H9 (cell line): Measurements from ENCODE around the gene EGFR. TPM values are rescaled to one million over a fixed set of nuclear protein-coding genes. Genes with fewer than 3 reads are reported as not detected.

ENCODE experiments used
- DNase-seq: peaks from one replicate; pipeline ENCODE4 v3.0.0-alpha.2; 2017
- H2AFZ ChIP-seq: one replicate; pipeline ENCODE4 v1.6.1; 2013; ENCODE audit warnings: mild to moderate bottlenecking, low read length, control low read depth, moderate library complexity
- H2AK5ac ChIP-seq: 2 replicates; pipeline ENCODE4 v1.6.1; 2013; ENCODE audit warnings: low read length, control low read depth, mixed read lengths; ENCODE audit not compliant: insufficient read length
- H2BK120ac ChIP-seq: one replicate; pipeline ENCODE4 v1.6.1; 2013; ENCODE audit warnings: low read depth, mild to moderate bottlenecking, low read length, control low read depth, inconsistent platforms; ENCODE audit not compliant: poor library complexity, severe bottlenecking
- H2BK12ac ChIP-seq: 2 replicates; pipeline ENCODE4 v1.6.1; 2013; ENCODE audit warnings: low read length, control low read depth, mixed read lengths, low read depth; ENCODE audit not compliant: insufficient read length
- H2BK15ac ChIP-seq: 2 replicates; pipeline ENCODE4 v1.6.1; 2013; ENCODE audit warnings: low read depth, low read length, control low read depth
- H2BK20ac ChIP-seq: one replicate; pipeline ENCODE4 v1.6.1; 2013; ENCODE audit warnings: low read depth, mild to moderate bottlenecking, low read length, control low read depth, inconsistent platforms; ENCODE audit not compliant: poor library complexity, severe bottlenecking
- H2BK5ac ChIP-seq: 2 replicates; pipeline ENCODE4 v1.6.1; 2013; ENCODE audit warnings: low read length, control low read depth, mixed read lengths; ENCODE audit not compliant: insufficient read length
- H3K14ac ChIP-seq: 2 replicates; pipeline ENCODE4 v1.6.1; 2013; ENCODE audit warnings: low read length, control low read depth; ENCODE audit not compliant: insufficient read depth
- H3K18ac ChIP-seq: 2 replicates; pipeline ENCODE4 v1.6.1; 2013; ENCODE audit warnings: low read depth, mild to moderate bottlenecking, mixed read lengths, low read length, control low read depth; ENCODE audit not compliant: insufficient read length
- H3K23ac ChIP-seq: 2 replicates; pipeline ENCODE4 v1.6.1; 2013; ENCODE audit warnings: low read length, control low read depth, mixed read lengths, low read depth; ENCODE audit not compliant: insufficient read length
- H3K23me2 ChIP-seq: 2 replicates; pipeline ENCODE4 v1.6.1; 2013; ENCODE audit warnings: low read depth, mild to moderate bottlenecking, mixed read lengths, low read length, control low read depth; ENCODE audit not compliant: insufficient read length, poor library complexity, severe bottlenecking
- H3K27ac ChIP-seq: 2 replicates; pipeline ENCODE4 v1.5.1; 2013; ENCODE audit warnings: low read length, control low read depth, mixed read lengths, low read depth; ENCODE audit not compliant: insufficient read length
- H3K27me3 ChIP-seq: 2 replicates; pipeline ENCODE4 v1.6.1; 2013; ENCODE audit warnings: low read length, control low read depth, inconsistent platforms; ENCODE audit not compliant: insufficient read depth
- H3K4ac ChIP-seq: 2 replicates; pipeline ENCODE4 v1.6.1; 2013; ENCODE audit warnings: low read depth, mild to moderate bottlenecking, control low read depth, inconsistent platforms, low read length, moderate library complexity
- H3K4me1 ChIP-seq: 2 replicates; pipeline ENCODE4 v1.6.1; 2013; ENCODE audit warnings: low read length, control low read depth, inconsistent platforms; ENCODE audit not compliant: insufficient read depth
- H3K4me2 ChIP-seq: 2 replicates; pipeline ENCODE4 v1.6.1; 2013; ENCODE audit warnings: low read length, control low read depth, mixed read lengths; ENCODE audit not compliant: insufficient read length, insufficient read depth
- H3K56ac ChIP-seq: 2 replicates; pipeline ENCODE4 v1.6.1; 2013; ENCODE audit warnings: low read depth, mild to moderate bottlenecking, mixed read lengths, low read length, control low read depth; ENCODE audit not compliant: insufficient read length
- H3K79me1 ChIP-seq: 2 replicates; pipeline ENCODE4 v1.6.1; 2013; ENCODE audit warnings: low read depth, mild to moderate bottlenecking, moderate library complexity, low read length, control low read depth, inconsistent platforms; ENCODE audit not compliant: insufficient read depth, poor library complexity, severe bottlenecking
- H3K79me2 ChIP-seq: 2 replicates; pipeline ENCODE4 v1.6.1; 2013; ENCODE audit warnings: low read length, control low read depth, inconsistent platforms; ENCODE audit not compliant: insufficient read depth
- H3K9ac ChIP-seq: 2 replicates; pipeline ENCODE4 v1.6.1; 2013; ENCODE audit warnings: low read length, control low read depth, mixed read lengths; ENCODE audit not compliant: insufficient read length; ENCODE audit errors: extremely low read depth
- H3K9me3 ChIP-seq: one replicate; pipeline ENCODE4 v1.6.1; 2013; ENCODE audit warnings: low read depth, low read length, inconsistent platforms; ENCODE audit not compliant: control insufficient read depth
- H3T11ph ChIP-seq: one replicate; pipeline ENCODE4 v1.6.1; 2013; ENCODE audit warnings: mild to moderate bottlenecking, low read length, control low read depth, inconsistent platforms
- H4K20me1 ChIP-seq: one replicate; pipeline ENCODE4 v1.6.1; 2013; ENCODE audit not compliant: control insufficient read depth, insufficient read length, insufficient read depth
- H4K5ac ChIP-seq: 2 replicates; pipeline ENCODE4 v1.6.1; 2013; ENCODE audit warnings: low read depth, mild to moderate bottlenecking, mixed read lengths, low read length, control low read depth; ENCODE audit not compliant: insufficient read length
- H4K8ac ChIP-seq: replicated peaks from 2 replicates; pipeline ENCODE4 v1.6.1; 2013; ENCODE audit warnings: low read length, control low read depth, mixed read lengths, low read depth; ENCODE audit not compliant: insufficient read length
- H4K91ac ChIP-seq: 2 replicates; pipeline ENCODE4 v1.6.1; 2013; ENCODE audit warnings: low read depth, mild to moderate bottlenecking, moderate library complexity, mixed read lengths, low read length, control low read depth; ENCODE audit not compliant: insufficient read length
- H3K27ac Mint-ChIP-seq, 3 experiments: 2 replicates in 2 of 3; 3 replicates in 1 of 3; pipeline ENCODE4 v1.8.0; 2020 to 2021; ENCODE audit warnings: mixed read lengths in 3 of 3, mild to moderate bottlenecking in 1 of 3, moderate library complexity in 1 of 3
- H3K27me3 Mint-ChIP-seq: 2 replicates; pipeline ENCODE4 v1.8.0; 2021; ENCODE audit warnings: low read depth, mild to moderate bottlenecking, moderate library complexity, mixed read lengths
- H3K36me3 Mint-ChIP-seq, 3 experiments: 2 replicates in 2 of 3; 3 replicates in 1 of 3; pipeline ENCODE4 v1.8.0; 2020 to 2021; ENCODE audit warnings: low read depth in 3 of 3, mixed read lengths in 3 of 3; ENCODE audit not compliant: insufficient read depth in 1 of 3
- H3K4me1 Mint-ChIP-seq, 2 experiments: 2 replicates each; pipeline ENCODE4 v1.8.0; 2020; ENCODE audit warnings: mixed read lengths in 2 of 2
- H3K4me3 Mint-ChIP-seq, 2 experiments: 2 replicates in 1 of 2; 3 replicates in 1 of 2; pipeline ENCODE4 v1.8.0; 2020 to 2021; ENCODE audit warnings: mild to moderate bottlenecking in 2 of 2, mixed read lengths in 2 of 2, moderate library complexity in 1 of 2
- H3K9me3 Mint-ChIP-seq, 2 experiments: 2 replicates in 1 of 2; 3 replicates in 1 of 2; pipeline ENCODE4 v1.8.0; 2020; ENCODE audit warnings: mild to moderate bottlenecking in 2 of 2, mixed read lengths in 2 of 2, moderate library complexity in 1 of 2
- CTCF ChIP-seq: fragments of 200-600 bp; sonication (generic); conservative IDR thresholded peaks from 3 replicates; pipeline ENCODE4 v1.8.0; 2021; ENCODE audit warnings: antibody characterized with exemption, mild to moderate bottlenecking
- WGBS: extraction: QIAGEN DNeasy Blood & Tissue Kit; methylation state at CpG from one replicate; pipeline ENCODE4 v1.1.7; 2013; ENCODE audit warnings: missing lambda C conversion rate, low lambda C conversion rate, mixed read lengths; ENCODE audit not compliant: insufficient read length; ENCODE audit errors: extremely low coverage; 5-methylcytosine and 5-hydroxymethylcytosine counted together
- total RNA-seq: library from RNA; stranded (reverse); gene quantifications from 2 replicates; pipeline ENCODE4 v1.2.1, GENCODE V29; 2021

The EGFR gene
- total RNA-seq, 1 experiment from 2014 or later: 3.3 TPM

DNA sequence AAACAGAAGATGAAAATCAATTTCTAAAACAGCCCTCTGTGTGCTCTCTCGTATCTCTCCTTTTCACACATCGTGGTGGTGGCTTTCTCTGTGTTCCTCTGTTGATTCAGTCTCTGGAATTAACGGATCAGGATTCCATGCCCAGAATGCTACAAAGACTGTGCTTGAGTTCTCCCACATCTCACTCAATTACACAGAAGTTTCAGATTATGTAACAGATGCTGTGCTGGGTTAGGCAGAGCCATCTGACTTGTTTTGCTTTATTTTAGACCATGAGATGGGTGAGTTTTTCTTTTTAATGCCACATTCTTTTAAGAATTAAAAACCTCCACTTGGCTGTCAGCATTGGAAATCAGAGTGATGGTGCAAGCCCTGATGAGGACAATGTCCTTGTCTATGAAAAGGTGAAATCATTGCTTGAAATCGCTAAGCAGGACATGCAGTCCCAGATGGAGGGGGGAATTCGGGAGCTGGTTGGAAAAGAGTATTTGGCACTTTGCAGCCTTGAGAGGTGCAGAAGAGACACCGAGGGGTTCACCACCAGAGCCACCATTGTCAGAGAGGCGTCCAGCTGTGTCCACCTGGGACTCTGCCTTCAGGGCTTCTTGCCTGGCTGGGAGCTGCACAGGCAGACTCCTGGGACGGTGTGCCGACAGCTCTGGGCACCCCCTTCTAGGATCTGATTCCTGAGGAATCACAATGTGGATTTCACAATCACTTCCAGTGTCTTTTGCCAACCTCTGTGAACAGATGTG lies 80.4 kb downstream of the EGFR start:
- Histone ChIP-seq H3K9ac (no peak overlapping the region), H4K20me1 (no peaks in the 10 kb centered on the region), H3K14ac (no peak overlapping the region), H3K18ac (no peak overlapping the region), H3K9me3 (no peaks in the 10 kb centered on the region), H2BK15ac (no peak overlapping the region), H3K79me2 (no peaks in the 10 kb centered on the region), H2BK12ac (no peak overlapping the region), H4K5ac (no peak overlapping the region), H3K27me3 (no peaks in the 10 kb centered on the region), H4K91ac (no peak overlapping the region), H3K56ac (no peak overlapping the region), H3T11ph (no peak overlapping the region), H2BK5ac (no peak overlapping the region), H2BK120ac (no peak overlapping the region), H3K23me2 (no peaks in the 10 kb centered on the region), H2AK5ac (no peak overlapping the region), H3K4ac (no peak overlapping the region), H4K8ac (no peak overlapping the region), H3K27ac (no peak overlapping the region), H3K4me2 (no peak overlapping the region), H2AFZ (no peak overlapping the region), H2BK20ac (no peak overlapping the region), H3K4me1 (no peaks in the 10 kb centered on the region), H3K79me1 (no peaks in the 10 kb centered on the region), H3K23ac (no peak overlapping the region)
- H3K27me3 Mint-ChIP-seq: peaks cover 3% of the 10 kb centered on the region
- no peak overlapping the region for H3K4me3 Mint-ChIP-seq
- H3K27ac Mint-ChIP-seq: no peak overlapping the region
- peaks cover 11 to 19% of the 10 kb centered on the region in 2 experiments for H3K4me1 Mint-ChIP-seq
- TF ChIP-seq CTCF: no peak
- DNase-seq: no peak
- no peaks in the 10 kb centered on the region for H3K9me3 Mint-ChIP-seq
- H3K36me3 Mint-ChIP-seq: no peaks in the 10 kb centered on the region
- no CpG with 5 or more reads among the region's 9 CpGs for WGBS
